ENCODE data around the gene NAP1L1. TPM values are rescaled to one million over a fixed set of nuclear protein-coding genes. Genes with fewer than 3 reads are reported as not detected.

NAP1L1 gene
- total RNA-seq, 1 donor from 2014 or later: 687 TPM

DNA sequence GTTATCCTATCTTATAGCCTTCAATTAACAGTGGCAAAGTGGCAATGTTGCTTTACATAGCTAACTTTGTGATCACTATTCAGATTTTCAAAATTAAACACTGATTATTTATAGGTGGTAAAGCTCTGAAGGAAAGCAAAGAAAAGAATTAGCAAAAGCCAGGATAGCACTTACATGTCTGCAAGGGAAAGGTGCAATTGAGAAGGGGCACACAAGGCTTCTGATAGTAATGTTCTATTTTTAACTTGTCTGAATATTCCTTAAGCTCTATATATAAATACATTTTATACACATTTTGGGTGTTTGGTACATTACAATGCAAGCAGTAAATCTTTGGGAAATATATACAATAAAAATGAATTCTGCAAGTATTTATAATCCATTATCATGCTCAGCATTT lies 10.9 kb downstream of the NAP1L1 start:
- Histone ChIP-seq H3K9me3 (ENCODE audit: insufficient read depth, low read depth, low read length) (no peaks in the 10 kb centered on the region), H3K4me1 (ENCODE audit: insufficient read depth, low read length) (no peaks in the 10 kb centered on the region), H3K27ac (ENCODE audit: low read depth, low read length) (no peak overlapping the region), H3K9ac (ENCODE audit: low read length) (no peak overlapping the region), H3K79me2 (ENCODE audit: insufficient read depth, low read length) (peaks cover 100% of the 10 kb centered on the region), H3K36me3 (ENCODE audit: insufficient read depth, low read length) (peaks cover 29% of the 10 kb centered on the region), H3K27me3 (ENCODE audit: insufficient read depth, low read length) (no peaks in the 10 kb centered on the region), H3K4me2 (ENCODE audit: low read length) (no peak overlapping the region), H2AFZ (ENCODE audit: low read depth, low read length) (no peak overlapping the region), H3K4me3 (ENCODE audit: insufficient read depth, low read depth, low read length) (no peak overlapping the region), H4K20me1 (ENCODE audit: insufficient read depth, low read length) (peaks cover 90% of the 10 kb centered on the region)
- Mint-ChIP-seq H3K27me3 (ENCODE audit: low read depth, unreplicated experiment) (no peaks in the 10 kb centered on the region), H3K36me3 (ENCODE audit: low read depth, unreplicated experiment) (peaks cover 19% of the 10 kb centered on the region), H3K9me3 (ENCODE audit: unreplicated experiment) (no peaks in the 10 kb centered on the region), H3K4me1 (ENCODE audit: low read depth, unreplicated experiment) (peaks cover 33% of the 10 kb centered on the region), H3K27ac (ENCODE audit: unreplicated experiment) (no peak overlapping the region), H3K4me3 (ENCODE audit: unreplicated experiment) (no peak overlapping the region)
- TF ChIP-seq EZH2 (IDR thresholded peaks at IDR 0.05; ENCODE audit: insufficient read depth, low read length): no peak
- no peak for FAIRE-seq
- DNase-seq (ENCODE audit: low read depth): no peak

DNA sequence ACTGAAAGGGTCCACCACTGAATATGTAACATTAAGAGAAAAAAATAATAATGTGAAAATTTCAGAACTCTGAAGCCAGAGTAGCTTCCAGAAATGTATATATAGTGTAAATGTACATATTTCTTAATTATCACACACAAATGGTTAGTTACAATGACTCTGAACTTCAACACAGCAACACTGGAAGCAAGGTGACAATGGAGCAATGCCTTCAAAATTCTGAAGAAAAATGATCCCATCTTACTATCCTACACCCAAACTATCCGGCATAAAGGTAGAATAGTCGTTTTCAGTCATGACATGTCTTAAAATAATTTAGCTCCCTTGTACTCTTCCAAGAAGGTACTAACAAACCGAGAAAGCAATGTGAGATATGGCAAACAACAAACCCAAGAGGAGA lies 11.9 kb downstream of the NAP1L1 start:
- Histone ChIP-seq H3K27ac (ENCODE audit: low read depth, low read length) (no peak overlapping the region), H3K4me3 (ENCODE audit: insufficient read depth, low read depth, low read length) (no peak overlapping the region), H3K27me3 (ENCODE audit: insufficient read depth, low read length) (no peaks in the 10 kb centered on the region), H3K4me1 (ENCODE audit: insufficient read depth, low read length) (no peaks in the 10 kb centered on the region), H3K9ac (ENCODE audit: low read length) (no peak overlapping the region), H3K9me3 (ENCODE audit: insufficient read depth, low read depth, low read length) (no peaks in the 10 kb centered on the region), H3K4me2 (ENCODE audit: low read length) (no peak overlapping the region), H3K36me3 (ENCODE audit: insufficient read depth, low read length) (peaks cover 29% of the 10 kb centered on the region), H2AFZ (ENCODE audit: low read depth, low read length) (no peak overlapping the region), H4K20me1 (ENCODE audit: insufficient read depth, low read length) (peaks cover 90% of the 10 kb centered on the region), H3K79me2 (ENCODE audit: insufficient read depth, low read length) (peaks cover 100% of the 10 kb centered on the region)
- Mint-ChIP-seq H3K36me3 (ENCODE audit: low read depth, unreplicated experiment) (peaks cover 19% of the 10 kb centered on the region), H3K4me3 (ENCODE audit: unreplicated experiment) (no peak overlapping the region), H3K27ac (ENCODE audit: unreplicated experiment) (no peak overlapping the region), H3K27me3 (ENCODE audit: low read depth, unreplicated experiment) (no peaks in the 10 kb centered on the region), H3K9me3 (ENCODE audit: unreplicated experiment) (no peaks in the 10 kb centered on the region), H3K4me1 (ENCODE audit: low read depth, unreplicated experiment) (peaks cover 30% of the 10 kb centered on the region)
- no peak for FAIRE-seq
- no peak for DNase-seq (ENCODE audit: low read depth)
- TF ChIP-seq EZH2 (IDR thresholded peaks at IDR 0.05; ENCODE audit: insufficient read depth, low read length): no peak
- TF ChIP-seq, protein P1, sequence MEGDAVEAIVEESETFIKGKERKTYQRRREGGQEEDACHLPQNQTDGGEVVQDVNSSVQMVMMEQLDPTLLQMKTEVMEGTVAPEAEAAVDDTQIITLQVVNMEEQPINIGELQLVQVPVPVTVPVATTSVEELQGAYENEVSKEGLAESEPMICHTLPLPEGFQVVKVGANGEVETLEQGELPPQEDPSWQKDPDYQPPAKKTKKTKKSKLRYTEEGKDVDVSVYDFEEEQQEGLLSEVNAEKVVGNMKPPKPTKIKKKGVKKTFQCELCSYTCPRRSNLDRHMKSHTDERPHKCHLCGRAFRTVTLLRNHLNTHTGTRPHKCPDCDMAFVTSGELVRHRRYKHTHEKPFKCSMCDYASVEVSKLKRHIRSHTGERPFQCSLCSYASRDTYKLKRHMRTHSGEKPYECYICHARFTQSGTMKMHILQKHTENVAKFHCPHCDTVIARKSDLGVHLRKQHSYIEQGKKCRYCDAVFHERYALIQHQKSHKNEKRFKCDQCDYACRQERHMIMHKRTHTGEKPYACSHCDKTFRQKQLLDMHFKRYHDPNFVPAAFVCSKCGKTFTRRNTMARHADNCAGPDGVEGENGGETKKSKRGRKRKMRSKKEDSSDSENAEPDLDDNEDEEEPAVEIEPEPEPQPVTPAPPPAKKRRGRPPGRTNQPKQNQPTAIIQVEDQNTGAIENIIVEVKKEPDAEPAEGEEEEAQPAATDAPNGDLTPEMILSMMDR (IDR thresholded peaks at IDR 0.05; ENCODE audit: insufficient read depth, low read depth, low read length): no peak

DNA sequence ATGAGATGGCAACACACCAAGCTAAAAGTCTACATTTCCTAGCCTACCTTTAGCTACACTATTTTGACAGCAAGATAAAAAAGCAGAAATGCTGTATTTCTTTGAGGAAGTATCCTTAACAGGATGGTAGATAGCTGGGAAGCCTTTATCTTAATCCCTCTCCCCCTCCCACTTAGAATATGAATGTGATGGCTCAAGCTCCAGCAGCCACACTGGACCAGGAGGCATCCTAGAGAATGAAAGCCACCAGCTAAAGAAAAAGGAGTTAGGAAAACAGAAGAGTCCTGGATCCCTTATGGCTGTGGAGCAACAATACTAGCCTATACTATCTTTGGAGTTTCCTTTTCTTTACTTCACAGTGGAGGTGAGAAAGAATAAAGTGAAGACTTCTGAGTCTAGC lies 15.1 kb downstream of the NAP1L1 start:
- Histone ChIP-seq H3K79me2 (ENCODE audit: insufficient read depth, low read length) (peaks cover 100% of the 10 kb centered on the region), H3K36me3 (ENCODE audit: insufficient read depth, low read length) (peaks cover 44% of the 10 kb centered on the region), H3K9ac (ENCODE audit: low read length) (no peak overlapping the region), H3K4me2 (ENCODE audit: low read length) (no peak overlapping the region), H3K9me3 (ENCODE audit: insufficient read depth, low read depth, low read length) (no peaks in the 10 kb centered on the region), H3K27ac (ENCODE audit: low read depth, low read length) (no peak overlapping the region), H2AFZ (ENCODE audit: low read depth, low read length) (no peak overlapping the region), H4K20me1 (ENCODE audit: insufficient read depth, low read length) (peaks cover 65% of the 10 kb centered on the region), H3K4me3 (ENCODE audit: insufficient read depth, low read depth, low read length) (no peak overlapping the region), H3K4me1 (ENCODE audit: insufficient read depth, low read length) (no peaks in the 10 kb centered on the region), H3K27me3 (ENCODE audit: insufficient read depth, low read length) (no peaks in the 10 kb centered on the region)
- Mint-ChIP-seq H3K27ac (ENCODE audit: unreplicated experiment) (peak overlapping the region; percentile 2), H3K27me3 (ENCODE audit: low read depth, unreplicated experiment) (no peaks in the 10 kb centered on the region), H3K4me3 (ENCODE audit: unreplicated experiment) (peak overlapping the region; percentile 2), H3K9me3 (ENCODE audit: unreplicated experiment) (no peaks in the 10 kb centered on the region), H3K36me3 (ENCODE audit: low read depth, unreplicated experiment) (peaks cover 37% of the 10 kb centered on the region), H3K4me1 (ENCODE audit: low read depth, unreplicated experiment) (peaks cover 15% of the 10 kb centered on the region)
- no peak for DNase-seq (ENCODE audit: low read depth)
- TF ChIP-seq EZH2 (IDR thresholded peaks at IDR 0.05; ENCODE audit: insufficient read depth, low read length): no peak
- TF ChIP-seq, protein P1 (IDR thresholded peaks at IDR 0.05; ENCODE audit: insufficient read depth, low read depth, low read length): no peak
- no peak for FAIRE-seq
